Stimulated activated CD8-positive, alpha-beta memory T cell treated with anti-CD3 and anti-CD28 coated beads, Interleukin-7, amount 100 ng/mL, for 48 hours (primary cell): ENCODE data around the gene REXO4.
"Not testable (repeated sequence)": the region's sequence is repeated elsewhere in the genome, so short reads cannot be mapped to it uniquely, and the experiment has no call there.

ENCODE experiments used
- DNase-seq, 2 donors: peaks; one replicate each; pipeline ENCODE4 v3.0.0-alpha.2; 2020; ENCODE audit warnings: low read depth in 1 of 2; ENCODE audit errors: extremely low read depth in 1 of 2

The REXO4 gene

DNA sequence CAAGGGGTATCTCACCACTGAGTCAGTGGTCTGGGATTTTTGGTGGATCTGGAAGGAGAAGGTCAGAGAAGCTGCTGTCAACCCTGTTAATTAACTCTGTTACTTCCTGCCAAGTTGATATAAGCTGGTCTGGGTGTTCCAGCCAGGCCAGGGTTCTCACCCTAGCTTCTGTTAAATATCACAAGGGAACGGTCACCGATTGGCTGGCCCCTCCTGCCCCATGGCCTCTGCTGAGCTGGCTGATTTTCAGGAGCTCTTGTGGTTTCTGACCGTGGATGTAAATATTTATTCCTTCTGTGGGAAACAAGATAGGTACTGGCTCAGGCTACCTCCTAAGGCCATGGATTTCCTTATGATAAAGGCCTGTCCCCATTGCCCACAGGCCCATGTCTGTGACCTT lies 5.4 kb upstream of the REXO4 start:
- DNase-seq: no peak

DNA sequence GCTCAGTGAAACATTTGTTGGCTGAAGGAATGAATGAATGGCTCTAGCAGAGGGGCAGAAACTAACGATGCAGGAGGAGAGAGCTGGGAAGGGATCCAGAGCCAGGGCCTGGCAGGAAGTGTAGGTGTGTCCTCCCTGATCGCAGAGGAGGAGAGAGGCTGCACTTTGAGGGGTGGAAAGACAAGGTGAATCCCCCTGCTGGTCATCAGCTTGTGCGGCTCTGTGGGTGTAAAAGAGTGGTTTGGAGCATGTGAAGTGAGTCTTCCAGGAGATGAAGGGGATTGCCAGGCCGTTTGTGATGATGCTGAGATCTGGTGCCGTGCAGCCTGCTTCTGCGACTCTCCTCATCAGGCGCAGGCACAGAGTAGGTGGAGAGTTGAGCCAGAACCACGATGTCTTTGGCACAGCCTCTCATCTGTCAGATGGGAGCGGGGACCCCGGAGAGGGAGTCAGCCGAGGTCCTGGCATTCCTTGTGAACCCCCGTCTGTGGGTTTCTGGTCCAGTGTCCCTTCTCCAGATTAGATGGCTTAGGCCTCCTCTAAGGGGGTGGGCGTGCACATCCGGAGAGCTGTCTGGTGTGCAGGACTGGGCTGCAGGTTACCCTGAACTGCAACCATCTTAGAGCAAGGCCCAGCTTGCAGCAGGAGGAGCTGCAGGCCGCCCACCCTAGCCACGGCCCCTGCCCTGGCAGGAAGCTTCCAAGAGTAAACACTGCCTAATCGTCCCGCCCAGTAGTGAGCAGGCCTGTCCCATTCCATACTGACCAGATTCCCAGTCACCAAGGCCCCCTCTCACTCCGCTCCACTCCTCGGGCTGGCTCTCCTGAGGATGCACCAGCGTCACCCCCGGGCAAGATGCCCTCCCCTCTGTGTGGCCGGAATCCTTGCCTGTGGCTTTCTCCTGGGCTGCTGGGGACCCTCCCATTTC lies 4.1 kb upstream of the REXO4 start, which contains the start of gene ADAMTS13:
TSS of gene ADAMTS13 (plus strand) at position 753 of the 928 bp plus-strand sequence. CDS start at position 830, 77 bp downstream.
- peak; percentile 21 to 55 for DNase-seq

DNA sequence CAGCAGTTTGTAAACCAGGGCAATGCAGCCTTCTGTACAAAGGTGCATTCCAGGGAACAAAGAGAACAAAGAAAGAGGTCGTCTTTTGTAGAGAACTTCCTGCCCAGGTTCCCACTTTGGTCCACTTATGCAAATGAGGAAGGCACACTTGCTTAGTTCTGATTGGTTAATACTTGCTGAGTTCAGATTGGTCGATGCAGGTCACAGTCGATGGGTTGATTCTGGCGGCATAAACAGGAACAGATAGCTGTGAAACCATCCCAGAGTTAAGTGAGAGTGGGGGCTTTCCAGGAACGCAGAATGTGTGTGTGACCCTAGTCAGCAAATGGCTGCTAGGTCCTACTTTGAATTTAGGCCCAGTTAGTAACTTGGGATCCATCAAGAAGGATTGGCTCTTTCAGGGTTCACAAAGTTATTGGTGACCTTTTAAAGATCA lies 2.6 kb upstream of the REXO4 start:
- no peak for DNase-seq

DNA sequence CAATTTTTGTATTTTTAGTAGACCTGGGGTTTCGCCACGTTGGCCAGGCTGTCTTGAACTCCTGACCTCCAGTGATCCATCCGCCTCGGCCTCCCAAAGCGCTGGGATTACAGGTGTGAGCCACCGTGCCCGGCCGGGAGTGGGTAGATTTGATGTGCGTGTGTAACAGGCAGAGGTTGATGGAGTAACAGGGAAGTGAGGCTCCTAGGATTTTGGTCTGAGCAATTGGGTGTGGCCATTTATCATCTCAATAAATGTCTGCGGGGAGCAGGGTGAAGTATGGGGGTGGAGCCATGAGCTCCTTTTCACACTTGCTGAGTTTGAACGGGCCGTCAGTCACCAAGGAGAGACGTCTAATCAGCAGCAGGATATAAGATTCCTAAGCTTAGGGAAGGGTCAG lies 1.2 kb upstream of the REXO4 start:
- no peak for DNase-seq

DNA sequence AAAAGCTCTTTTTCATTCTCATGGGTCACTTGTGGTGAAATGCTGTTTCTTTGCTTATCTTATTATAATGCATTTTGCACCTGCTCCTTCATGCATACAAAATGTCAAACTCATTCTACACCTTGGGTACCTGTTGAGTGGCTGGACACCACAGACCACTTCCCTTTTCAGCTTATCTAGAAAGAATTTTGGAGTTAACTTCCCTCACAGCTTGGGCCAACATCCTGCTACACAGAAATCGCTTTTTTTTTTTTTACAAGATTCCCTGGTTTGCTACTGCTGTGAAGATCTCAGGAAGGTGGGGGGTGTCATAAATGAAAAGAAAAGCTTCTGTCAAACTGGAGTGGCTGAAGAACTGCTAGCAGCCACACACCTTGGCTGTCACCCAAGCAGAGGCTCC lies 2.6 kb downstream of the REXO4 start:
- DNase-seq: no peak

DNA sequence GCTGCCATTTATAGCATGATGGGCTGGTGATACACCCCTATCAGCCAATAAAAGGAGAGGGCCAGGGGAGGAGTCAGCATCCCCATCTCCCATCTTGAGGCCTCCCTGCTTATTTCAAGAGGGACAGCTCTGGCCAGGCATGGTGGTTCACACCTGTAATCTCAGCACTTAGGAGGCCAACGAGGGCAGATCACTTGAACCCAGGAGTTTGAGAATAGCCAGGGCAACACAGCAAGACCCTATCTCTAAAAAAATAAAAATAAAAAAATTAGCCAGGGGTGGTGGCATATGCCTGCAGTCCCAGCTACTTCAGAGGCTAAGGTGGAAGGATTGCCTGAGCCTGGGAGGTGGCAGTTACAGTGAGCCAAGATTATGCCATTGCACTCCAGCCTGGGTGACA lies 9.8 kb downstream of the REXO4 start:
- no peak for DNase-seq

DNA sequence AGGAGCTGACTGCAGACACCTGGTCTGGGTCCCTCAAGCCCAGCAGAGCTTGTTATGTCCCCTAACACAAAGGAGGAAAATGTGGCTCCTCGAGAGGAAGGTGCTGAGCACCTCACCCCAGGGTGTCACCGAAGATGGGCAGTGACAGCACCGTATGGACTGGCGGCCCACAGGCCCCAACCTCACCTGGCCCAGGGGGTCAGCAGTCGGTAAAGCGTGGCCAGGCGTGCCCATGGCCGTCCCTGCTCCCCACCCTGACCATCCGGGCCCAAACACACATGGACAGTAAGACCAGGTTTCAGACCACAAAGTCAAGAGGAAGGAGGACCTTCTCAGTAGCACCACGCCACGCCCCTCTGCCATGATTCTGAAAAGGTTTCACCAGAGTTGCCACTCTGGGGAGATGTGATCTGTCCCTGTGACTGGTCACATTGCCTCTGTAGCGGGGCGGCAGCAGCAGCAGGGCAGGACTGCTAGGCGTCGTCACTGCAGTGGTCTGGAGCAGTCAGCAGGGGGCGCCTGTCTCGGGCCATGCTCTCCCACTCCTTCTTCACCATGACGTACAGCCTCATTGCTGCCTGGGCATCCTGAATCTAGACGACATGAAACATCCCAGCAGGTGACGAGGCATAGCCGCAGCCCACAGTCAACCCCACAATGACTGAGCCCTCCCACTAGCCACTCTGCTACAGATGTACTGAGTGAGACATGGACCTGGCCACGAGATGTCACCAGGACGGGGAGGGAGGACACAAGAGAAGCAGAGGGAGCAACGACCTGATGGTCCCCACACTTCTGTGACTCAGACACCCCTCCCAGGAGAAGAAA lies 11.1 kb downstream of the REXO4 start:
- peak; percentile 67 to 81 for DNase-seq

DNA sequence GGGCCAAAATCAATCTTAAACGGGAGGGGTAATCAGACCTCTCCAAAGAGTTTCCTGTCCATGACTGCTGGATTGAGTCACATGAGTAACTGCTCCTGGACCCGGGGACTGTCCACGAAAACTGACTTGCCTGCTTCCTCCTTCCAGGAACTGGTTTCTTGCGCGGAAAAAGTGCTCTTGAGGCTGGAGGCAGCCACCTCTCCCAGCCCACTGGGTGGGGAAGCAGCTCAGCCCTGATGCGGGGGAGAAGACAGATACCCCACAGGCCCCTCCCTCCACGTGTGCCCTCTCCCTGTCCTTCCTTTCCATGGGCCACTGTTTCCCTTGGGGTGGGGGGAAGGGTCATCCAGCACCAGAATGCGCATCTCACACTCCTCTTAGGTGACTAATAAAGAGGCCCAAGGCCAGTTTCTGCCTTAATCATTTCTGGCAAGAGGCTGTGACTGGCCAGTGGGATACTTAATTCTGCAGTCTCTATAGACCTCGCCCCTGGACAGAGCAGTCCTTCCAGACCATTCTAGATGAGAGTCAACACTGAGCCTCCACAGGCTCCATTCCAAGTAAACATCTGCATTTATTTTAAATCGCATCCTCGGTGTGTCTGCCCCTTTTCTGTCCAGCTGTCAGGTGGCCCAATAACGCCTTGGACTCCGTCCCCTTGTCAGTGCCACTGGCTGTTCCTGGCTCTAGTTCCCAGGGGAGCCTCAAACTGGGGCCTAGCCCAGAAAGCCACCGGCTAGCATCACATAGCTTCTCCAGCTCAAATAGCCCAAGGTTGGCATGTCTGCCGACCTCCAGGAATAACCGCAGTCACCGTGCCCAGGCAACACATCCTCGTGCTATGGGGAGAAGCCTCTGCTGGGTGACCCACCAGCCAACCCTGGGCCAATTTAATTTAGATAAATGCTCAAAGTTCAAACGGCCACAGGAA lies 12.0 kb downstream of the REXO4 start:
- DNase-seq: no peak

DNA sequence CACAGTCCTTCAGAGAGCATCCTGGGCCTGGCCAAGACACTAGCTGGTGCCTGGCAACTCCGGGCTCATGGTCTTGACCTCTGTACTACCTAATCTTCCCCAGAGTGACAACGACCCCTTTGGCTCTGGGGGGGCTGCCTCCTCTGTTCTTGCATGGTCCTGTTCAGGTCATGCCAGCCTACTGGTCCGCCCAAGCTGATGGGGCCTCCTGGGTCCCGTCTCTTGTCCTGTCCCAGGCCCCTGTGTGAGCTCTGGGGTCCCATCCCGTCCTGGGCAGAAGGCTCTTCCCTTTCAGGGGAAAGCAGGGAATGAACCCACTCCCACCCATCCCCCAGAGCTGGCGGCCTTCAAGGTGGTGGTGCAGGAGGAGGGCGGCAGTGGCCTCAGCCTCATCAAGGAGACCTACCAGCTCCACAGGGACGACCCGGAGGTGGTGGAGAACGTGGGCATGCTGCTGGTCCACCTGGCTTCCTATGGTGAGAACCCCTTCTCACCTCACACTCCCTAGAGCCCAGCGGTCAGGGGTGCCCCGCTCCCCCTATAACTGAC lies 13.3 kb downstream of the REXO4 start:
- no peak for DNase-seq

DNA sequence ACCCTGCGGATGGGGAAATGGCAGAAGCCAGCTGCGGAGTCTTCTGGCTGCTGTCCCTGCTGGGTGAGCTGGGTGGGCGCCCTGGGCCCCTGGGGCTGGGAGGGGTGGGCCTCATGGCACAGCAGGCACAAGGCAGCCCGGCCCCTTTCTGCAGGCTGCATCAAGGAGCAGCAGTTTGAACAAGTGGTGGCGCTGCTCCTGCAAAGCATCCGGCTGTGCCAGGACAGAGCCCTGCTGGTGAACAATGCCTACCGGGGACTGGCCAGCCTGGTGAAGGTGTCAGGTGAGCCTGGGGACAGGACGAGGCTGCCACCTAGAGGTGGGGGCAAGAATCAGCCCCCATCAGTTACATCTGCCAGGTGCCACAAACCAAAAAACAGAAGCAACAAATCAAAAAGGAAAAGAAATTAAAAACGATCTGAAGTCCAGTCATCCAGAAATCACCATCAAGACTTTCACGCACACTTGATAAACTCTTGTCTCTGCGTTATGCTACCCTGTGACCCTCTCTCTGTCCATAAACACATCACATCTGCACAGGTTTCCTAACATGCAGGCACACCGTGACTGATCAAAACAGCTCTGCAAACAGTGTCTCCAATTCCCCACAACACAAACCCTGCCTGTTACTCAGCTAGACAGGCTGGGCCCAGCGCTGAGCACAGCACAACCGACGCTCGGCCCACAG lies 13.9 kb downstream of the REXO4 start:
- peak in 1 of 2 donors; percentile 37 for DNase-seq

DNA sequence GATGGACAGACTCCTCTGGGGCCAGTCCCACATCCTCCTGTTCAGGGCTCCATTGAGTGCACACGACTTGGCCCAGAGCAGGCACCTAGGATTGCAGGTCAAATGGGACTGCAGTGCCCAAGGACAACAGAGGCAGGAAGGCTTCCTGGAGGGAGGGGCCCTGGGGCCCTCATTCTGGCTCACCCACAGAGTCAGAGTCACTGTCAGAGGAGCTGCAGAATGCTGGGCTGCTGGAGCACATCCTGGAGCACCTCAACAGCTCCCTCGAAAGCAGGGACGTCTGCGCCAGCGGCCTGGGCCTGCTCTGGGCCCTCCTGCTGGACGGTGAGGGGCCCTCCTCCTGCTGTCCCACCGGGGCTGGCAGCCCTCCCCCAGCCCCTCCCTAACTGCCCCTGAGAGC lies 15.1 kb downstream of the REXO4 start:
- no peak for DNase-seq

DNA sequence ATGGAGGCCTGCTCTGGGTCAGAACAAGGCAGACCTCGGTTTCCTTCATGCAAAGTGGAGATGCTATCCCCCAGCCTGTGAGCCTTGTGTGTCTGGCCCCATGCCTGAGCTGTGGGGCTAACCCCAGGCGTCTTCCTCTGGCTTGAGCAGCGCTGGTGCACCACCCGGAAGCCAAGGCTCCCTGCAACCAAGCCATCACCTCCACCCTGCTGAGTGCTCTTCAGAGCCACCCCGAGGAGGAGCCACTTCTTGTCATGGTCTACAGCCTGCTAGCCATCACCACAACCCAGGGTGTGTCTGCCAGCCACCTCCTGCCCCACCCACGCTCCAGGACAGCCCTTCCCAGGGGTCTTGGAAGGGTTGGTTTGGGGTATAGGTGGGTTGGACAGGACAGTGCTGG lies 16.2 kb downstream of the REXO4 start:
- no peak for DNase-seq

DNA sequence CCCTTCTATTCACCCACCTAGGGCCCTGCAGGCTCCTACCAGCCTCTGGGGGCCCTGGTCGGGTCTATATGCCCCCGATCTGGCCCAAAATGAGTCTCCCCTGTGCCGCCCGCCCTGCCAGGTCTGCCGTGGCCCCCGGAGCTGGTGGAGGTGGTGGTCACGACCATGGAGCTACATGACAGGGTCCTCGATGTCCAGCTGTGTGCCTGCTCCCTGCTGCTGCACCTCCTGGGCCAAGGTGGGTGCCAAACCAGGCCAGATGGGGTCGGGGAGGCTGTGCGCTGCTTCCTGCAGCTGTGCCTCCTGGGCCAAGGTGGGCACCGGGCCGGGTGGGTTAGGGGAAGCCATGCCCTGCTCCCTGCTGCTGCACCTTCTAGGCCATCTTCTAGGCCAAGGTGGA lies 17.5 kb downstream of the REXO4 start:
- DNase-seq: no peak

DNA sequence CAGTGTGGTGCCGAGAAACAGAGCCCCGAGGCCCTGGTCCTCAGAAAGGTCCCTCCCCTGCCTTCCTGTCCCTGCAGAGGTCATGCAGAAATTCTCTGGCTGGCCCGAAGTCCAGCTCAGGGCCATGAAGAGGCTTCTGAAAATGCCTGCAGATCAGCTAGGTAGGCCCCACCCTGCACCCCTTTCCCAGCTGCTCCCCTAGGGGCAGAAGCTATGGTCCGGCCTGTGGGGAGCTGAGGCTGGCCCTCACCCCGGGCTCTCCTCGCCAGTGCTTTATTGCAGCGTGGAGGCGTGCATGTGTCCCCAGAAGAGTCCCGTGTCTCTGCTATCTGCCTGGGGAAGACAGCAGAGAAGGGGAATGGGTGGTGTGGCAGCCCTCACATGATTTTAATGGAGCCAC lies 19.9 kb downstream of the REXO4 start:
- DNase-seq: no peak

DNA sequence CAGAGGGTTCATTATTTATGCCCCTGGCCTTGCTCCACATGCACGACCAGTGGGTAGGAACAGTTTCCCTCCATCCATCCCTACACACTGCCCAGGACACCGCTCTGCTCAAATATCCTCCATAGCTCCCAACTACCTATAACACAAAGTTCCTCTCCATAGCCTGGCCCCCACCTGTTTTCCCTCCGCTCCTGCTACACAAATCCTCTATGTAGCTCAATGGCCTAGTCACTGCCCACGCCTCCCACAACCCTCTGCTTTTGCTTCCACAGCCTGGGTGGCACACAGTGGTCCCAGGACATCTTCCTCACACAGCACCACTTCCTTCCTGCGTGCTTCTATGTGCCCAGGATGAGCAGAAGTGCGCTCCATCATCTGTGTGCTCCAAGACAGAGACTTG lies 20.4 kb downstream of the REXO4 start:
- DNase-seq: no peak

DNA sequence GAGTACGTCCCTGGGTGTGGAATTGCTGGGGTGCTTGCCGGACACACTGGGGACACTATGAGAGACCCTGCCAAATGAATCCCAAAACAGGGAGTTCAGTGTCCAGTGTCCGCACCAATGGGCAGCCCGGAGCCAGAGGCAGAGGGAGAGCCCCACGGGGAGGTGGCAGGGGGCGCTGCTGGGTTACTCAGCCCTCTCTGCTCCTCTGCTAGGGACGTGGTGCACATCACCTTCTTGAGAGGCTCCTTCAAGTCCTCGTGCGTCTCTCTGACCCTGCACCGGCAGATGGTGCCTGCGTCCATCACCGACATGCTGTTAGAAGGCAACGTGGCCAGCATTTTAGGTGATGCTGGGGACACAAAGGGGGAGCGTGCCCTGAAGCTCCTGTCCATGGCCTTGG lies 20.9 kb downstream of the REXO4 start:
- no peak for DNase-seq

DNA sequence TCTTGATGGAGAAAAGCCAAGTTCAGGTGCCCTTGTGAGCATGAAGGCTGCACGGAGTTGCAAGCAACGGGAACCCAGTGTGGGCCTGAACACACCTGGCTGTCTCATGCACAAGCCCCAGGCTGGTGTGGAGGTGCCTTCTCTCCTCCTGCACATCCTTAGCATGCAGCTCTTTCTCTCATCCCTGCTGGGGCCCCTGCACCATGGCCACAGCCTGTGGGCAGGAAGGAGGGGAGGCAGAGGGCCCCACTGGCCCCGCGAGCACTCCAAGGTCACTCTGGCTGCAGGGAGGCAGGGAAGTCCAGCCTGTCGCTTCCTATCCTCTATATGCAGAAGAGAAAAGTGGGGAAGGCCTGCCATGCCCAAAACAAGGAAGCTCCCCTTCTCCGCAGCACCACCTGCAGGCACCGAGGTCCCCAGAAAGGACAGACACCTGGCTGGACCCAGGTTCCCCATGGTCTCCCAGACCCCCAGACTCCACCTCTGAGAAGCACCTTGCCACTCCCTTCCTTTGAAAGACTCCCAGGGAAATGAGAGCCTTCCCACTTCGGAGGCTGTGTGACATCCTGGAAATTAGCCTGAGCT lies 23.0 kb downstream of the REXO4 start:
- DNase-seq: no peak

DNA sequence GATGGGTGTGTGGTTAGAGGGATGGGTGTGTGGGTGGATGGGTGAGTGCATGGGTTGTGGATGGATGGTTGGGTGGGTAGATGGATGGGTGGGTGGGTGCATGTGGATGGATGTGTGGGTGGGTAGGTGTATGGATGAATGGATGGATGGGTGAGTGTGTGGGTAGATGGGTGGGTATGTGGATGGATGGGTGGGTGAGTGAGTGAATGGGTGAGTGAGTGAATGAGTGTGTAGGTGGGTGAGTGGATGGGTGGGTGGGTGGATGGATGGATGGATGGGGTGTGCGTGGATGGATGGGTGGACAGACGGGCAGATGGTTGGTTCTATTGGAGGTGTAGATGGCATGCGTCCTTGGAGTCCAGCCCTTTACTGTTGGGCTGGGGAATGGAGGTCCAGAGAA lies 24.4 kb downstream of the REXO4 start:
- DNase-seq: no peak

DNA sequence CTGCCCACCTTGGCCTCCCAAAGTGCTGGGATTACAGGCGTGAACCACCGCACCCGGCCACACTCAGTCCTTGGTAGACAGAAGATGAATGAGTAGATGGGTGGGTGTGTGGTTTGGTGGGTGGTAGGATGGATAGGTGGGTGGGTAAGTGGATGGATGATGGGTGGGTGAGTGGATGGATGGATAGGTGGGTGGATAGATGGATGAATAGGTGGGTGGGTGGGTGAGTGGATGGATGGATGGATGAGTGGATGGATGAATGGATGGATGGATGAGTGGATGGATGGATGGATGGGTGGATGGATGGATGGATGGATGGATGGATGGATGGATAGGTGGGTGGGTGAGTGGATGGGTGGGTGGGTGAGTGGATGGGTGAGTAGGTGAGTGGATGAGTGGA lies 25.5 kb downstream of the REXO4 start:
- not testable (repeated sequence) for DNase-seq
